K562 (cell line): Measurements from ENCODE around the gene GALR3. TPM values are rescaled to one million over a fixed set of nuclear protein-coding genes. Genes with fewer than 3 reads are reported as not detected.

Experiments
- HSF4 ChIP-seq: fragments of 250-450 bp; sonication (Bioruptor Pico); IDR thresholded peaks from 2 replicates; pipeline ENCODE4 v2.1.2; 2022; ENCODE audit warnings: mild to moderate bottlenecking, moderate library complexity, borderline replicate concordance
- KDM2B ChIP-seq: fragments of 250-450 bp; sonication (Bioruptor Pico); IDR thresholded peaks from 2 replicates; pipeline ENCODE4 v1.8.0; 2021; ENCODE audit warnings: mild to moderate bottlenecking, moderate library complexity
- PHF21A ChIP-seq: fragments of 450-650 bp; IDR thresholded peaks from 2 replicates; pipeline ENCODE4 v1.6.1; 2017; ENCODE audit warnings: low read depth, borderline replicate concordance
- POLR2H ChIP-seq: IDR thresholded peaks from 2 replicates; pipeline ENCODE4 v1.6.1; 2016; ENCODE audit warnings: missing genetic modification characterization, low read depth, mild to moderate bottlenecking, control low read depth, missing compliant biosample characterization, moderate library complexity
- SMAD4 ChIP-seq: fragments of 250-450 bp; sonication (Bioruptor Pico); conservative IDR thresholded peaks from 2 replicates; pipeline ENCODE4 v1.8.0; 2021; ENCODE audit warnings: inconsistent platforms, mild to moderate bottlenecking, moderate library complexity
- SPI1 ChIP-seq: IDR thresholded peaks from 2 replicates; pipeline ENCODE4 v1.6.1; 2011; ENCODE audit warnings: low read depth, low read length, control low read depth, borderline replicate concordance
- TCF7L2 ChIP-seq: fragments of 150-350 bp; IDR thresholded peaks from 2 replicates; pipeline ENCODE4 v1.6.1; 2016; ENCODE audit warnings: low read depth, mild to moderate bottlenecking, low read length, moderate library complexity
- ZBTB7A ChIP-seq: IDR thresholded peaks from 2 replicates; pipeline ENCODE4 v1.6.1; 2011; ENCODE audit warnings: low read depth, mild to moderate bottlenecking, low read length, moderate library complexity, borderline replicate concordance; ENCODE audit not compliant: control insufficient read depth
- ZFP36 ChIP-seq: fragments of 150-350 bp; IDR thresholded peaks from 2 replicates; pipeline ENCODE4 v1.6.1; 2018; ENCODE audit warnings: low read length, low read depth; ENCODE audit not compliant: partially characterized antibody
- ZNF24 ChIP-seq: fragments of 450-650 bp; IDR thresholded peaks from 2 replicates; pipeline ENCODE4 v1.6.1; 2016
- ZNF766 ChIP-seq: fragments of 200-800 bp; sonication (Bioruptor generic); conservative IDR thresholded peaks from 2 replicates; pipeline ENCODE4 v1.6.1; 2016; ENCODE audit warnings: missing genetic modification characterization, missing compliant biosample characterization
- polyA plus RNA-seq, 8 experiments: library from polyadenylated mRNA; depleted of rRNA in 4 of 8; stranded (reverse) in 5 of 8; unstranded in 3 of 8; fragments of >200 nt; fragmentation: Nextera tagmentation in 2 of 8; fragmentation: Illumina TruSeq in 1 of 8; extraction: Ambion mirVana in 2 of 8; extraction: Trizol in 1 of 8; gene quantifications; 2 replicates each; pipeline versions ENCODE4 v1.2.1 to v1.2.3, GENCODE V29; 2011 to 2014; ENCODE audit warnings: inconsistent platforms in 1 of 8, missing spikeins in 1 of 8
- total RNA-seq, 7 experiments: library from RNA; depleted of rRNA in 6 of 7; stranded (reverse); fragments of >200 nt in 6 of 7; fragmentation: Illumina TruSeq in 2 of 7; extraction: Trizol in 2 of 7; gene quantifications; 2 replicates each; pipeline versions ENCODE4 v1.2.1 to v1.2.3, GENCODE V29; 2011 to 2021; ENCODE audit warnings: low replicate concordance in 1 of 7
- TF ChIP-seq, protein P1 (sequence below): fragments of 200-800 bp; sonication (Bioruptor generic); IDR thresholded peaks from 2 replicates; pipeline ENCODE4 v1.6.1; 2017; ENCODE audit warnings: missing genetic modification characterization, missing compliant biosample characterization
- TF ChIP-seq, protein P2 (sequence below): sonication (generic); formaldehyde crosslinking; IDR thresholded peaks from 2 replicates; pipeline ENCODE4 v1.8.0; 2022; ENCODE audit warnings: mild to moderate bottlenecking, missing genetic modification reagents
- TF ChIP-seq, protein P3 (sequence below), 2 experiments: fragments of 450-650 bp; conservative IDR thresholded peaks; 2 replicates each; pipeline ENCODE4 v1.6.1; 2017; ENCODE audit warnings: mild to moderate bottlenecking in 2 of 2, moderate library complexity in 2 of 2
- TF ChIP-seq, protein P4 (sequence below), 2 experiments: fragments of 250-450 bp in 1 of 2; fragments of 450-650 bp in 1 of 2; sonication (Bioruptor Pico) in 1 of 2; IDR thresholded peaks; 2 replicates each; pipeline versions ENCODE4 v1.6.1 to v1.8.0; 2016 to 2021; ENCODE audit warnings: mild to moderate bottlenecking in 2 of 2, moderate library complexity in 2 of 2, missing compliant biosample characterization in 1 of 2, missing genetic modification characterization in 1 of 2
- TF ChIP-seq, protein P5 (sequence below): fragments of 250-450 bp; sonication (Bioruptor Pico); IDR thresholded peaks from 2 replicates; pipeline ENCODE4 v1.5.0; 2021
- TF ChIP-seq, protein P6 (sequence below): fragments of 250-450 bp; sonication (Bioruptor Pico); IDR thresholded peaks from 2 replicates; pipeline ENCODE4 v1.5.0; 2020; ENCODE audit warnings: mild to moderate bottlenecking, borderline replicate concordance

The GALR3 gene
- total and polyA plus RNA-seq, 9 of the 15 experiments (the other 6 are each of a cell fraction or from before 2014, with no cell fraction given) = 0.13 TPM; not detected in 8

DNA sequence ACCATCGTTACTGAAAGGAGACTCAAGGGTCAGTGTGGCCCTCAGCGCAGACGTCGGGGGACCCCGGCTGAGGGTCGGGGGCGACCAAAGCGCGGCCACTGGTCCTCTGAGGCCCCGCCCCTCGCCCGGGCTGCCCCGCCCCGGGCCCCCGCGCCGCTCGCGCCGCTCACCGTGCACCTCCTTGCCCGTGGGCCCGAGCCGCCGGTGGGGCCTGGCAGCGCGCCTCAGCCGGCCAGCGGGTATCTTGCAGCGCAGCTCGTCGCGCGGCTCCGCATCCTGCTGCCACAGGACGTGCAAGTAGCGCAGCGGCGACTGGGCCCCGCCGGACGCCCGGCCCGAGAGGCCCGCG lies 20.5 kb downstream of the GALR3 start (continued):
- TF ChIP-seq, protein P1, sequence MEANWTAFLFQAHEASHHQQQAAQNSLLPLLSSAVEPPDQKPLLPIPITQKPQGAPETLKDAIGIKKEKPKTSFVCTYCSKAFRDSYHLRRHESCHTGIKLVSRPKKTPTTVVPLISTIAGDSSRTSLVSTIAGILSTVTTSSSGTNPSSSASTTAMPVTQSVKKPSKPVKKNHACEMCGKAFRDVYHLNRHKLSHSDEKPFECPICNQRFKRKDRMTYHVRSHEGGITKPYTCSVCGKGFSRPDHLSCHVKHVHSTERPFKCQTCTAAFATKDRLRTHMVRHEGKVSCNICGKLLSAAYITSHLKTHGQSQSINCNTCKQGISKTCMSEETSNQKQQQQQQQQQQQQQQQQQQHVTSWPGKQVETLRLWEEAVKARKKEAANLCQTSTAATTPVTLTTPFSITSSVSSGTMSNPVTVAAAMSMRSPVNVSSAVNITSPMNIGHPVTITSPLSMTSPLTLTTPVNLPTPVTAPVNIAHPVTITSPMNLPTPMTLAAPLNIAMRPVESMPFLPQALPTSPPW (CRISPR knock-in tag) = peak; percentile 61
- TF ChIP-seq, protein P2, sequence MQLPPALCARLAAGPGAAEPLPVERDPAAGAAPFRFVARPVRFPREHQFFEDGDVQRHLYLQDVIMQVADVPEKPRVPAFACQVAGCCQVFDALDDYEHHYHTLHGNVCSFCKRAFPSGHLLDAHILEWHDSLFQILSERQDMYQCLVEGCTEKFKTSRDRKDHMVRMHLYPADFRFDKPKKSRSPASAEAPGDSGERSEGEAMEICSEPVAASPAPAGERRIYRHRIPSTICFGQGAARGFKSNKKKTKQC = 0 out of 2 replicates have a peak, but pooled peaks have one; percentile 25
- TF ChIP-seq, protein P3, sequence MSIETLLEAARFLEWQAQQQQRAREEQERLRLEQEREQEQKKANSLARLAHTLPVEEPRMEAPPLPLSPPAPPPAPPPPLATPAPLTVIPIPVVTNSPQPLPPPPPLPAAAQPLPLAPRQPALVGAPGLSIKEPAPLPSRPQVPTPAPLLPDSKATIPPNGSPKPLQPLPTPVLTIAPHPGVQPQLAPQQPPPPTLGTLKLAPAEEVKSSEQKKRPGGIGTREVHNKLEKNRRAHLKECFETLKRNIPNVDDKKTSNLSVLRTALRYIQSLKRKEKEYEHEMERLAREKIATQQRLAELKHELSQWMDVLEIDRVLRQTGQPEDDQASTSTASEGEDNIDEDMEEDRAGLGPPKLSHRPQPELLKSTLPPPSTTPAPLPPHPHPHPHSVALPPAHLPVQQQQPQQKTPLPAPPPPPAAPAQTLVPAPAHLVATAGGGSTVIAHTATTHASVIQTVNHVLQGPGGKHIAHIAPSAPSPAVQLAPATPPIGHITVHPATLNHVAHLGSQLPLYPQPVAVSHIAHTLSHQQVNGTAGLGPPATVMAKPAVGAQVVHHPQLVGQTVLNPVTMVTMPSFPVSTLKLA (conservative IDR thresholded peaks at IDR 0.05) = no peak
- no peak for TF ChIP-seq KDM2B (CRISPR knock-in tag)
- TF ChIP-seq PHF21A = no peak
- TF ChIP-seq ZBTB7A = peak; percentile 77
- no peak for TF ChIP-seq SPI1
- no peak for TF ChIP-seq ZFP36
- 0 out of 2 replicates have a peak, but pooled peaks have one; percentile 24 for TF ChIP-seq SMAD4
- TF ChIP-seq POLR2H = no peak
- 0 out of 2 replicates have a peak, but pooled peaks have one; percentile 16 for TF ChIP-seq ZNF24
- TF ChIP-seq HSF4 (CRISPR knock-in tag) = no peak
- TF ChIP-seq TCF7L2 = no peak
- TF ChIP-seq, protein P4, sequence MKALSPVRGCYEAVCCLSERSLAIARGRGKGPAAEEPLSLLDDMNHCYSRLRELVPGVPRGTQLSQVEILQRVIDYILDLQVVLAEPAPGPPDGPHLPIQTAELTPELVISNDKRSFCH (CRISPR knock-in tag; IDR thresholded peaks at IDR 0.05) = no peak
- TF ChIP-seq, protein P4 (tag; IDR thresholded peaks at IDR 0.05) = 0 out of 2 replicates have a peak, but pooled peaks have one; percentile 43
- TF ChIP-seq, protein P5, sequence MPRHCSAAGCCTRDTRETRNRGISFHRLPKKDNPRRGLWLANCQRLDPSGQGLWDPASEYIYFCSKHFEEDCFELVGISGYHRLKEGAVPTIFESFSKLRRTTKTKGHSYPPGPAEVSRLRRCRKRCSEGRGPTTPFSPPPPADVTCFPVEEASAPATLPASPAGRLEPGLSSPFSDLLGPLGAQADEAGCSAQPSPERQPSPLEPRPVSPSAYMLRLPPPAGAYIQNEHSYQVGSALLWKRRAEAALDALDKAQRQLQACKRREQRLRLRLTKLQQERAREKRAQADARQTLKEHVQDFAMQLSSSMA (CRISPR knock-in tag) = 0 out of 2 replicates have a peak, but pooled peaks have one; percentile 33
- TF ChIP-seq, protein P6, sequence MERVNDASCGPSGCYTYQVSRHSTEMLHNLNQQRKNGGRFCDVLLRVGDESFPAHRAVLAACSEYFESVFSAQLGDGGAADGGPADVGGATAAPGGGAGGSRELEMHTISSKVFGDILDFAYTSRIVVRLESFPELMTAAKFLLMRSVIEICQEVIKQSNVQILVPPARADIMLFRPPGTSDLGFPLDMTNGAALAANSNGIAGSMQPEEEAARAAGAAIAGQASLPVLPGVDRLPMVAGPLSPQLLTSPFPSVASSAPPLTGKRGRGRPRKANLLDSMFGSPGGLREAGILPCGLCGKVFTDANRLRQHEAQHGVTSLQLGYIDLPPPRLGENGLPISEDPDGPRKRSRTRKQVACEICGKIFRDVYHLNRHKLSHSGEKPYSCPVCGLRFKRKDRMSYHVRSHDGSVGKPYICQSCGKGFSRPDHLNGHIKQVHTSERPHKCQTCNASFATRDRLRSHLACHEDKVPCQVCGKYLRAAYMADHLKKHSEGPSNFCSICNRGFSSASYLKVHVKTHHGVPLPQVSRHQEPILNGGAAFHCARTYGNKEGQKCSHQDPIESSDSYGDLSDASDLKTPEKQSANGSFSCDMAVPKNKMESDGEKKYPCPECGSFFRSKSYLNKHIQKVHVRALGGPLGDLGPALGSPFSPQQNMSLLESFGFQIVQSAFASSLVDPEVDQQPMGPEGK (CRISPR knock-in tag) = no peak
- no peak for TF ChIP-seq ZNF766 (CRISPR knock-in tag)
- TF ChIP-seq, all 486 proteins: peak for 12
